GM12878 (cell line): ENCODE results near the gene TBX10.

Experiments
- BRCA1 ChIP-seq: IDR thresholded peaks from 2 replicates; pipeline ENCODE4 v1.6.1; 2011; ENCODE audit warnings: low read depth, low read length, improper control_type of control experiment
- ZBTB40 ChIP-seq: fragments of 450-650 bp; IDR thresholded peaks from 2 replicates; pipeline ENCODE4 v1.6.1; 2016; ENCODE audit warnings: mild to moderate bottlenecking, moderate library complexity, borderline replicate concordance

GRCh38 chr11:67687986-67688385, 48.4 kb upstream of the TBX10 start:
- TF ChIP-seq BRCA1: no peak
- TF ChIP-seq ZBTB40: no peak
